ENCODE data around the gene CISD1. TPM values are rescaled to one million over a fixed set of nuclear protein-coding genes. Genes with fewer than 3 reads are reported as not detected.
"Not testable (repeated sequence)": the region's sequence is repeated elsewhere in the genome, so short reads cannot be mapped to it uniquely, and the experiment has no call there.

CISD1 gene
- total RNA-seq, 3 donors from 2014 or later (not counting 1 experiment from before 2014, with no cell fraction given), result 4.2 to 10.4 (median 5.3) TPM

- Histone ChIP-seq H3K9me3 (ENCODE audit: control insufficient read depth, insufficient read depth, low read length) (peaks cover 4% of the 10 kb centered on the region), H3K4me3 (ENCODE audit: low read length) (no peak overlapping the region), H3K27ac (ENCODE audit: low read length) (no peak overlapping the region), H3K4me1 (ENCODE audit: control insufficient read depth, insufficient read depth, low read length) (peaks cover 4% of the 10 kb centered on the region), H3K36me3 (ENCODE audit: control insufficient read depth, insufficient read depth, low read length) (no peaks in the 10 kb centered on the region), H3K27me3 (ENCODE audit: control insufficient read depth, insufficient read depth, low read length) (no peaks in the 10 kb centered on the region)
- Mint-ChIP-seq H3K36me3 (peaks cover 10% of the 10 kb centered on the region), H3K27ac (no peak overlapping the region), H3K4me1 (peaks cover 25 to 27% of the 10 kb centered on the region in 2 donors), H3K4me3 (no peak overlapping the region), H3K27me3 (ENCODE audit: low read depth in 2 of 2) (no peaks in the 10 kb centered on the region), H3K9me3 (peaks cover 2 to 10% of the 10 kb centered on the region in 2 donors)
- DNase-seq, result no peak
- no peak for TF ChIP-seq CTCF (IDR thresholded peaks at IDR 0.05)
- WGBS (ENCODE audit: insufficient coverage), result 86% methylated on average over 4 of the region's 4 CpGs
- intact Hi-C loops (cut with micrococcal nuclease), result no loop called here
- ATAC-seq, result no peak
These were observed 15.8 kb upstream of the CISD1 start for GRCh38 chr10:58253184-58253583.

GRCh38 chr10:58254644-58255043, 14.3 kb upstream of the CISD1 start:
- Mint-ChIP-seq H3K27ac (no peak overlapping the region), H3K4me1 (peaks cover 22 to 25% of the 10 kb centered on the region in 2 donors), H3K4me3 (no peak overlapping the region), H3K36me3 (peaks cover 10% of the 10 kb centered on the region), H3K9me3 (peaks cover 2 to 10% of the 10 kb centered on the region in 2 donors), H3K27me3 (ENCODE audit: low read depth in 2 of 2) (no peaks in the 10 kb centered on the region)
- peaks cover 4% of the 10 kb centered on the region for H3K9me3 ChIP-seq (ENCODE audit: control insufficient read depth, insufficient read depth, low read length)
- H3K4me1 ChIP-seq (ENCODE audit: control insufficient read depth, insufficient read depth, low read length), result peaks cover 4% of the 10 kb centered on the region
- DNase-seq (no peak), ATAC-seq (no peak)
- no peaks in the 10 kb centered on the region for H3K27me3 ChIP-seq (ENCODE audit: control insufficient read depth, insufficient read depth, low read length)
- intact Hi-C loops (cut with micrococcal nuclease), result no loop called here
- H3K27ac ChIP-seq (ENCODE audit: low read length), result no peak overlapping the region
- WGBS (ENCODE audit: insufficient coverage), result 50% methylated on average over 1 of the region's 1 CpG
- no peak for TF ChIP-seq CTCF (IDR thresholded peaks at IDR 0.05)
- no peaks in the 10 kb centered on the region for H3K36me3 ChIP-seq (ENCODE audit: control insufficient read depth, insufficient read depth, low read length)
- no peak overlapping the region for H3K4me3 ChIP-seq (ENCODE audit: low read length)

- H3K27me3 ChIP-seq (ENCODE audit: control insufficient read depth, insufficient read depth, low read length); intact Hi-C loops (cut with micrococcal nuclease); H3K9me3 Mint-ChIP-seq; H3K4me3 ChIP-seq (ENCODE audit: low read length); H3K27ac Mint-ChIP-seq; H3K27ac ChIP-seq (ENCODE audit: low read length); H3K9me3 ChIP-seq (ENCODE audit: control insufficient read depth, insufficient read depth, low read length); H3K27me3 Mint-ChIP-seq (ENCODE audit: low read depth in 2 of 2); ATAC-seq; H3K4me3 Mint-ChIP-seq; H3K4me1 ChIP-seq (ENCODE audit: control insufficient read depth, insufficient read depth, low read length); DNase-seq; H3K36me3 ChIP-seq (ENCODE audit: control insufficient read depth, insufficient read depth, low read length): not testable (repeated sequence)
- WGBS (ENCODE audit: insufficient coverage), result 89% methylated on average over 6 of the region's 7 CpGs
- H3K4me1 Mint-ChIP-seq, result peaks cover 13 to 16% of the 10 kb centered on the region in 2 donors
- H3K36me3 Mint-ChIP-seq, result peaks cover 10% of the 10 kb centered on the region
These were observed 12.8 kb upstream of the CISD1 start for GRCh38 chr10:58256013-58256780.

- intact Hi-C loops (cut with micrococcal nuclease), result no loop called here
- ATAC-seq (no peak), DNase-seq (no peak)
- Mint-ChIP-seq H3K27ac (no peak overlapping the region), H3K4me3 (no peak overlapping the region), H3K27me3 (ENCODE audit: low read depth in 2 of 2) (no peaks in the 10 kb centered on the region), H3K4me1 (peaks cover 6 to 10% of the 10 kb centered on the region in 2 donors), H3K36me3 (peaks cover 6% of the 10 kb centered on the region), H3K9me3 (peaks cover under 1 to 1% of the 10 kb centered on the region in 2 donors)
- 100% methylated on average over 2 of the region's 4 CpGs for WGBS (ENCODE audit: insufficient coverage)
- Histone ChIP-seq H3K9me3 (ENCODE audit: control insufficient read depth, insufficient read depth, low read length) (no peaks in the 10 kb centered on the region), H3K36me3 (ENCODE audit: control insufficient read depth, insufficient read depth, low read length) (no peaks in the 10 kb centered on the region), H3K27ac (ENCODE audit: low read length) (no peak overlapping the region), H3K27me3 (ENCODE audit: control insufficient read depth, insufficient read depth, low read length) (no peaks in the 10 kb centered on the region), H3K4me3 (ENCODE audit: low read length) (no peak overlapping the region), H3K4me1 (ENCODE audit: control insufficient read depth, insufficient read depth, low read length) (no peaks in the 10 kb centered on the region)
- no peak for TF ChIP-seq CTCF (IDR thresholded peaks at IDR 0.05)
These were observed 9.8 kb upstream of the CISD1 start for GRCh38 chr10:58258977-58259692.
